Kidney (tissue), 14 donors: ENCODE results near the gene HJURP. TPM values are rescaled to one million over a fixed set of nuclear protein-coding genes. Genes with fewer than 3 reads are reported as not detected.

Experiments used
- DNase-seq, 5 donors: peaks; one replicate each; pipeline ENCODE4 v3.0.0-alpha.2; 2013 to 2020
- FAIRE-seq: peaks from 2 replicates; lab custom pipeline; 2012; peaks lifted over from hg19 to GRCh38; lab: Jason Lieb, UNC
- H3K27ac ChIP-seq, 2 donors: one replicate each; pipeline ENCODE4 v1.7.0; 2013; ENCODE audit warnings: low read depth in 2 of 2, low read length in 2 of 2, inconsistent platforms in 1 of 2
- H3K27me3 ChIP-seq: one replicate; pipeline ENCODE4 v1.7.1; 2013; ENCODE audit warnings: low read length, inconsistent platforms; ENCODE audit not compliant: control insufficient read depth, insufficient read depth
- H3K36me3 ChIP-seq, 3 donors: one replicate each; pipeline versions ENCODE4 v1.7.0 to v1.7.1; 2013; ENCODE audit warnings: low read length in 3 of 3, control low read depth in 1 of 3, inconsistent platforms in 1 of 3; ENCODE audit not compliant: insufficient read depth in 3 of 3, control insufficient read depth in 2 of 3
- H3K4me1 ChIP-seq, 3 donors: one replicate each; pipeline versions ENCODE4 v1.7.0 to v1.7.1; 2013; ENCODE audit warnings: low read length in 3 of 3, inconsistent platforms in 1 of 3, low read depth in 1 of 3; ENCODE audit not compliant: control insufficient read depth in 2 of 3, insufficient read depth in 2 of 3
- H3K4me3 ChIP-seq, 3 donors: one replicate each; pipeline versions ENCODE4 v1.7.0 to v1.8.1; 2013; ENCODE audit warnings: low read length in 3 of 3, control low read depth in 1 of 3, inconsistent platforms in 1 of 3
- H3K9ac ChIP-seq, 3 donors: one replicate each; pipeline versions ENCODE4 v1.7.0 to v1.7.1; 2013; ENCODE audit warnings: low read length in 3 of 3, control low read depth in 1 of 3, inconsistent platforms in 1 of 3
- H3K9me3 ChIP-seq, 3 donors: one replicate each; pipeline versions ENCODE4 v1.7.0 to v1.7.1; 2013; ENCODE audit warnings: low read length in 3 of 3, control low read depth in 1 of 3, inconsistent platforms in 1 of 3; ENCODE audit not compliant: control insufficient read depth in 2 of 3, insufficient read depth in 1 of 3
- intact Hi-C: fragments of 100-400 bp; cut with DNase I; formaldehyde crosslinking; loops from one replicate; pipeline ENCODE4 v1.11.1; 2022
- polyA plus RNA-seq: library from polyadenylated mRNA; stranded (reverse); fragments of 350-450 nt; fragmentation: Illumina TruSeq; extraction: RNeasy Lipid Tissue Mini Kit (QIAGEN cat#74804); gene quantifications from one replicate; pipeline ENCODE4 v1.2.3, GENCODE V29; 2014; ENCODE audit warnings: low read depth, low replicate concordance; ENCODE audit not compliant: insufficient read depth
- total RNA-seq: library from RNA; stranded (reverse); fragmentation: NEBNext Ultra II Directional; extraction: Animal tissue kit (Norgen Biotek cat#: 25700); gene quantifications from one replicate; pipeline ENCODE4 v1.2.1, GENCODE V29; 2021
- TF ChIP-seq, protein P1 (sequence below): IDR thresholded peaks from 3 replicates; pipeline ENCODE4 v1.5.1; 2012; ENCODE audit warnings: mild to moderate bottlenecking, moderate library complexity, borderline replicate concordance; ENCODE audit not compliant: insufficient read depth; ENCODE audit errors: extremely low read depth
- donor health status: control.
- donor health status: control.
- donor health status: control.
- donor health status: control.
- donor health status: control.
- donor health status: DM: yes; HTN: yes; CAD: no.
- donor health status: Normal renal cell carcinoma (clear cell type).

Gene HJURP
- total and polyA plus RNA-seq, 2 donors from 2014 or later: 0.94 TPM; not detected in 1

DNA sequence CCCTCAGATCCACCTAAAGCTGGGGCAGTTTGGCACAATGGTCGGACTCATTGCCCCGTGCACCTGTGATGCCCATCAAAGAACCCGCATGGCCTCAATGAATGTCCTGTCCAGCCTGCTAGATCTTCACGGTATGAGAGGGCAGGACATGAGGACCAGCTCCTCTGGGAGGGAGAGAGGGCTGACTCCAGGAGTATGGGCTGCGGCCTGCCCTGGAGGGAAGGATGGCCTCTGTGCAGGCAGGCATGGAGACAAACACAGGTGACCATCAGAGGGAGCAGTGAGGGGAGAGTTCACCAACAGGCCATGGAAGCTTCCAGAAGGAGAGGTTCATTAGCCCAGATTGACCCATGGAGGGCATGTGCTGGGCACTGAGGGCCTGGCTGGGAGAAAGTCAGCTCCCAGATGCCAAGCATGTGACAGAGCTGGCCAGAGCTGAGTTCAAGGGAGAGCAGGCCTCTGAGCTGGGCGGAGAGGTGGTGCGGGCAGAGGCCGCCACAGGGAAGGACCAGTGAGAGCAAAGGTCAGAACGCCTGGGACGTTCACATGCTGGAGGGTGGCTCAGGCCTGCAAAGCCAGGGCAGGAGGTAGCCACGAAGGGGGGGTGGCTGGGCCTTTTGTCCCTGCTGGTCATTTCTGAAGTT lies 36.2 kb downstream of the HJURP start:
- Histone ChIP-seq H3K4me3 (no peak overlapping the region), H3K9ac (no peak overlapping the region), H3K27me3 (no peaks in the 10 kb centered on the region), H3K36me3 (no peaks in the 10 kb centered on the region), H3K27ac (no peak overlapping the region), H3K4me1 (no peaks in the 10 kb centered on the region), H3K9me3 (no peaks in the 10 kb centered on the region)
- no peak for FAIRE-seq
- TF ChIP-seq, protein P1, sequence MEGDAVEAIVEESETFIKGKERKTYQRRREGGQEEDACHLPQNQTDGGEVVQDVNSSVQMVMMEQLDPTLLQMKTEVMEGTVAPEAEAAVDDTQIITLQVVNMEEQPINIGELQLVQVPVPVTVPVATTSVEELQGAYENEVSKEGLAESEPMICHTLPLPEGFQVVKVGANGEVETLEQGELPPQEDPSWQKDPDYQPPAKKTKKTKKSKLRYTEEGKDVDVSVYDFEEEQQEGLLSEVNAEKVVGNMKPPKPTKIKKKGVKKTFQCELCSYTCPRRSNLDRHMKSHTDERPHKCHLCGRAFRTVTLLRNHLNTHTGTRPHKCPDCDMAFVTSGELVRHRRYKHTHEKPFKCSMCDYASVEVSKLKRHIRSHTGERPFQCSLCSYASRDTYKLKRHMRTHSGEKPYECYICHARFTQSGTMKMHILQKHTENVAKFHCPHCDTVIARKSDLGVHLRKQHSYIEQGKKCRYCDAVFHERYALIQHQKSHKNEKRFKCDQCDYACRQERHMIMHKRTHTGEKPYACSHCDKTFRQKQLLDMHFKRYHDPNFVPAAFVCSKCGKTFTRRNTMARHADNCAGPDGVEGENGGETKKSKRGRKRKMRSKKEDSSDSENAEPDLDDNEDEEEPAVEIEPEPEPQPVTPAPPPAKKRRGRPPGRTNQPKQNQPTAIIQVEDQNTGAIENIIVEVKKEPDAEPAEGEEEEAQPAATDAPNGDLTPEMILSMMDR: no peak
- peak in 2 of 5 donors; percentile 27 to 37 for DNase-seq
- intact Hi-C loops: no loop called here

DNA sequence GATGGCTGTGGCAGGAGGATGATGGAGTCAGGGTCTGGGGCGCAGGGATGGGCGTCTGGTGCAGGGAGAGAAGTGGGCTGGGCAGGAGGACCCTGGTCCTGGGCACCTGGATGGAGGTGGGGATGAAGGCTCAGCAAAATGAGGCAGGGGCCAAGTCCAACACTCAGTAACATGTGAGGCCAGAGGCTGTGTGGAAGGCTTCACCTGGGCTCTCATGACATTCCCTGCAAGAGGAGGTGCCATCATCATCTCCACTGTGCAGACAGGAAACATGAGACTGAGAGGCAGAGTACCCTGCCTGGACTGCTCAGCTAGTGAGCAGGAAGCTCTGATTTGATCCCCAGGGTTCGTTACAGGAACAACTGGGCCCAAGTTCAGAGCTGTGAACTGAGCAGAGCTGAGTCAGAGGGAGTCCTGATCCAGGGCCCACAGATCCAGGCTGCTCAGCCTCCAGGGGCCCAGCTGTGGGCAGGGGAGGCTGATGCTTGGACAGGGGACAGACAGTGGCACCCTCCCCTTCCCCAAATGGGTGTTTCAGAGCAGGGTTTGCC lies 36.9 kb downstream of the HJURP start:
- Histone ChIP-seq H3K9me3 (no peaks in the 10 kb centered on the region), H3K27ac (no peak overlapping the region), H3K36me3 (no peaks in the 10 kb centered on the region), H3K4me1 (no peaks in the 10 kb centered on the region), H3K27me3 (no peaks in the 10 kb centered on the region), H3K4me3 (no peak overlapping the region), H3K9ac (no peak overlapping the region)
- no peak for FAIRE-seq
- TF ChIP-seq, protein P1: no peak
- intact Hi-C loops: no loop called here
- peak in 2 of 5 donors; percentile 20 to 43 for DNase-seq

DNA sequence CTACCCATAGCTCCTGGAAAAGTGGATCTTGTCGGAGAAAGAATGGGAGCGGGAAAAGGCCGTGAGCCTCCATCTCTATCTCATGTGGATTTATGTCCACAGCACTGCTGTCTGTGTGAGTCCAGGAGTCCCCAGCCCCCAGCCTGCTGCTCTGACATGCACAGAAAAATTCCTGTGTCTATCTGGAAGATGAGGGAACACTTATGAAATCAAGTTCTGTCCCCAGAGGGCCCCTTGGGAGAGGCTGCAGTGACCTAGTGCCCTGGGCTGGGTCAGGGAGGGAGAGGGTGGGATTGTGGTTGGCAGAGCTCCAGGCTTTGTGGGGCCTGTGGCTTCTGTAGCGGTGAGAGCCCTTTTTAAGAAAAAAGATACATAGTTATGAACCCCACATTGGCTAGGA lies 37.6 kb downstream of the HJURP start:
- DNase-seq: peak in 2 of 5 donors; percentile 23 to 40

More for the DNA sequence above, 37.6 kb downstream of the HJURP start:
- Histone ChIP-seq H3K4me3 (no peak overlapping the region), H3K4me1 (no peaks in the 10 kb centered on the region), H3K9me3 (no peaks in the 10 kb centered on the region), H3K27ac (no peak overlapping the region), H3K9ac (no peak overlapping the region), H3K36me3 (no peaks in the 10 kb centered on the region), H3K27me3 (no peaks in the 10 kb centered on the region)
- intact Hi-C loops: no loop called here
- TF ChIP-seq, protein P1: no peak
- FAIRE-seq: no peak
